NK-92 treated with Interleukin-12 subunit alpha and Interleukin-12 subunit beta, amount 100 ng/mL, for 24 hours (cell line): Measurements from ENCODE around the gene PDIK1L.

Source experiments
- DNase-seq: peaks from one replicate; lab custom pipeline; 2025; lab: John Stamatoyannopoulos, UW

PDIK1L gene

GRCh38 chr1:26111530-26112406, at the start of gene PDIK1L:
PDIK1L (plus strand) TSS chr1:26111824; CDS start chr1:26114309, 2,485 bp downstream.
- DNase-seq, result peak; percentile 86

- DNase-seq, result no peak
Measured at GRCh38 chr1:26064553-26064952, 47.1 kb upstream of the PDIK1L start.

DNA sequence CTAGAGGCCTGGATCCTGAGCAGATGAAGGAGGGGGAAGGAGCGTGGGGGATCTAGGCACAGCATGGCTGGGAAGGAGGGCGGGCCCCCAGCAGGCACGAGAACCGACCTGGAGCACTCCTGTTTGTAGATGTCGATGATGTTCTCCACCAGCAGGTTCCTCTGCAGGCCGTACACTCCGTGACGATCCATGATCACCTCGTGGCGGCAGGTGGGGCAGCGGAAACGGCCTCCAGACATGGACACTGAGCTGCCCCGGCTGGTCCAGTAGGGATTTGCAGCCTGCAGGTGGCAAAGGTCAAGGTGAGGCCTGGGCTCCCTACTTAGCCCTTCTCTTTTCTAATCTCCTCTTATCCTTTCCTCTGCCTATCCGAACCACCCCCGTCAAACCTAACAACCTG, 45.5 kb upstream of the PDIK1L start:
- no peak for DNase-seq

- no peak for DNase-seq
Measured at GRCh38 chr1:26066857-26067256, 44.8 kb upstream of the PDIK1L start.

DNA sequence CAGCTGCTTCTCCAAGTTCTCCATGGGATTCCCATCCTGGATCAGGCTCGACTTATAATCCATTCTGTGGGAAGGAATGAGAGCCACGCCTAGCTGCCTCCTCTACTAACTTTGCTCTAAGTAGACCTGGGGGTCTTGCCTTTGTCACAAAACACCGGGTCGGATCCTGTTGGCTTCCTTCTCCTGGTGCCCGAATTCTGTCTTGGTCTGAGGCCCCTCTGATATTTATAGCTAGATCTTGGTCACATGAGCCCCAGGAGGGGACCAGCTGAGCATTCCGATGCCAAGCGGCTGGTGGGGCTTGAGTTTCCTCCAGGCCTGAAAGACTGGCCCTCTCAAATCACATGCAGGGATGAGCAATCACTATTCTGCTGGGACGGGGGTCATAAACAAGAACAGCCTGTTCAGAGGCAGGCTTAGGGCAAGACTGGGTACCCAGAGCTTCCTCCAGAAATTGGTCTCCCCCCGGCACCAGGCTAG, 44.2 kb upstream of the PDIK1L start, which contains the start of gene TRIM63:
Gene TRIM63, minus strand, starts transcription at position 199 of the 480 bp plus-strand sequence. Its CDS starts 136 bp downstream, at position 63.
- DNase-seq, result no peak

DNA sequence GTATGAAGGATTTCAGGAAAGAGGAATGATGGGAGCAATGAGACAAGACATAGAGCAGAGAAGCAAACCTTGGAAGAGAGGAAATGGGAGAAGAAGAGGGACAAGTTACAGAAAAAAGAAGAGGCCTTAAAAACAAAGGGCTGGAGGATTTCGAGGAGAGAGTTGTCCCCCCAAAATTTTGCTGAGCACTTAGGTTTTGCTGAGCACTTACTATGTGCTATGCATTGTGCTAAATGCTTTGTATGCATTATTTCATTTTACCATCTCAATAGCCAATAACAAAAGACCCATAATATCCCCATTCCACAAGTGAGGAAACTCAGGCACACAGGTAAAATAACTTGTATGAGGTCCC, 41.7 kb upstream of the PDIK1L start:
- DNase-seq, result no peak

GRCh38 chr1:26070296-26070962, 41.2 kb upstream of the PDIK1L start:
- DNase-seq, result no peak

- DNase-seq, result no peak
Measured at GRCh38 chr1:26070963-26071342, 40.7 kb upstream of the PDIK1L start.

DNA sequence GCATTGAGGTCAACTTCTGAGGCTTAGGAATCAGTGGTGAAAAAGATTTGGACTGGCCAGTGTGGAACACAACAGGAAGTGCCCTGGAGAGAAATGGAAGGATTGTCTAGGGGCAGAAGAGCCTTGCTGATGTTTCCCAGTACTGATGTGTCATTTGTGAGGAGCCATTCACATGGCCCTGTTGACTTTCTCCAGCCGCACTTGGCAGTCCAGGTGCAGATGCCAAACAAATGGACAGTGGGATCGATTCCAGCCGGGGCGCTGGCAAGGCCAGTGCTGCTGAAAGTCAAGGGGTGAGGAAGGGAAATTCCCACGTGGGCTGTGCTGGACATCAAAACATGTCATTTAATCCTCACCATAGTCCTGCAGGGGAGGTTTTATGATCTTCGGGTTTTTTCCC, 39.3 kb upstream of the PDIK1L start:
- DNase-seq, result no peak

DNA sequence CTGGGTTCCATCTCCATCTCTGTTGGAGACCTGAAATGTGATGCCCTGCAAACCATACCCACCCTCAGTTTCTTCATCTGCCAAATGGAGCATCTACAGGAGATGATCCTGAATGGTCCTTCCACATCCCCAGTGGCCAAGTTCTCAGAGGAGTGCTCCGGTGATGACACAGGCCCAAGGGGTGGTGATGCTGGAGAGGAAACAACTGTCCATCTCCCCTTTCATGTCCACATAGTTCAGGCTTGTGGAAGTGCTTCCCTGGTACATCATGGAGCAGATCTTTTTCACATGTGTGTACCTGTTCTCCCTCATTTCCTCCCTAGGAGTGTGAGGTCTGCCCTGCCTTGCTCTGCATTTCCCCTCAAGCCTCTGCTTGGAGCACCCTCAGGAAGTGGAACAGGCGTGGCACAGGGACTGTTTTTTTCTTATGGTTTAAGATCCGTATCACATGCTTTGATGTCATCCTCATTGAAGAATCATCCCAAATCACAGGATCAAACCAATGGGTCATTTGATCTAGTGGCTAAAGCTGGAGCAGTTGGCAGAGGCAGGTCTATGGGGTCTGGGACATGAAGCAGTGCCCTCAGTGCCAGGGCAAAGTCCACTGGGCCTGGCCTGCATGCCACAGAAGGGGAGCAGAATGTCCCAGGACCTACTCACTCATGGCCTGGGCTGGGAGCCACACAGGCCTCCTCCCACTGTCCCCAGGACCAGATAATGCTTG, 36.0 kb upstream of the PDIK1L start:
- DNase-seq, result no peak

DNA sequence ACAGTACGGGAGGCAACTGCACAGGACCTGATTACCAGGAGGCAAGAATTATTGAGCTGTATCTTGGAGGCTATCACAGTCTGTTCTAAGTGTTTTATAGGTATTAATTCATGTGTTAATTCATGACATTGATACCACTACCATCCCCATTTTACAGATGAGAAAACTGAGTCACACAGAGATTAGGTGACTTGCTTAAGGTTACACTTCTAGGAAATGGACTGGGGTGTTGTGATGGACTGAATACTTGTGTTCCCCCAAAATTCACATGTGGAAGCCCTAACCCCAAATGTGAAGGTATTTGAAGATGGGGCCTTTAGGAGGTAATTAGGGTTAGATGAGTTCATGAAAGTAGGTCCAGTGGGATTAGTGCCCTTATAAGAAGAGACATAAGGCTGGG, 34.1 kb upstream of the PDIK1L start:
- DNase-seq, result no peak

DNA sequence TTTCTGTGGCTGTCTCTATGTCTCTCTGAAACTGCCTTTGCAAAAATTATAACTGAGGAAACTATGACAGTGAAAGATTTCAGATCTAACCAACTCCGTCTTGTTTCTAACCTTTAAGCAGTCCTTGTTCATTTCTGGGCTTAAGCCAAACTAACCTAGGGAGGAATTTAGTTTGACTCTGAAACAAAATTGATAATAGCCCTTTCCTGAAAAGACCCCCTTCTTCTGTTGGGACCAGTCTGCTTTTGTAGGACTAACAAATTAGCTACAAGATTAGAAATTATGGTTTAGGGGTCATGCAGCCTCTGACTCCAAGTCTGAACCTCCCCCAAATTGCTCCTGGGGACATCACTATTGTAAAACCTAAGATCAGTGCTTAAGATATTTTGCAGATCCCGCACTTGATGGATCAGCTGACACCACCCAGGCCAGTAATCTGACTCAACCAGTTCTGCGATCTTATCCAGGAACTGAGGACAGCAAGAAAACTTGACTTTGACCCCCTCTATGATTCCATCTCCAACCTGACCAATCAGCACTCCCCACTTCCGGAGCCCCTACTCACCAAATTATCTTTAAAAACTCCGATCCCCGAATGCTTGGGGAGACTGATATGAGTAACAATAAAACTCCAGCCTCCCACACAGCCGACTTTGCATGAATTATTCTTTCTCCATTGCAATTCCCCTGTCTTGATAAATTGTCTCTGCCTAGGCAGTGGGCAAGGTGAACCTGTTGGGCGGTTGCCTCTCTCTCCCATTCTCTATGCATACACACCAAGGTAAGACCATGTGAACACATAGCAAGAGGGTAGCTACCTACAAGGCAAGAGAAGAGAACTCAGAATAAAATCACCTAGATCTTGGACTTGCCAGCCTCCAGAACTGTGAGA, 33.1 kb upstream of the PDIK1L start:
- DNase-seq, result no peak

DNA sequence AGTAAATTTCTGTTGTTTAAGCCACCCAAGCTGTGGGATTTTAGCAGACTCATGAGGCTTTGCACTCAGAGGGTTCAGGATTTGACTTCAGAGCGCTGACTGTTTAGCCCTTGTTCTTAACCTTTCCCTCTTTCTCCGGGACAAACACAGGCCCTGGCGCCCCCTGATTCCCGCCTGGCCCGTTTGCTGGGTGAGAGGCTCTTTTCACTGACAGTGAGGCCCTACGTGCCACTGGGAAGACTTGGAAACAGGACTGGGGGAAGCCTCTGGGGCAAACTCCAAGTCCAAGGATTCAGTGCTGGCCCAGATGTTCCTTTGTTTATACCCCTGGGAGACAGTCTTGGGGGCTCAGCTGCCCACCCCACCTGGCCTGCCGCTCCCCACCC, 32.5 kb upstream of the PDIK1L start:
- no peak for DNase-seq

DNA sequence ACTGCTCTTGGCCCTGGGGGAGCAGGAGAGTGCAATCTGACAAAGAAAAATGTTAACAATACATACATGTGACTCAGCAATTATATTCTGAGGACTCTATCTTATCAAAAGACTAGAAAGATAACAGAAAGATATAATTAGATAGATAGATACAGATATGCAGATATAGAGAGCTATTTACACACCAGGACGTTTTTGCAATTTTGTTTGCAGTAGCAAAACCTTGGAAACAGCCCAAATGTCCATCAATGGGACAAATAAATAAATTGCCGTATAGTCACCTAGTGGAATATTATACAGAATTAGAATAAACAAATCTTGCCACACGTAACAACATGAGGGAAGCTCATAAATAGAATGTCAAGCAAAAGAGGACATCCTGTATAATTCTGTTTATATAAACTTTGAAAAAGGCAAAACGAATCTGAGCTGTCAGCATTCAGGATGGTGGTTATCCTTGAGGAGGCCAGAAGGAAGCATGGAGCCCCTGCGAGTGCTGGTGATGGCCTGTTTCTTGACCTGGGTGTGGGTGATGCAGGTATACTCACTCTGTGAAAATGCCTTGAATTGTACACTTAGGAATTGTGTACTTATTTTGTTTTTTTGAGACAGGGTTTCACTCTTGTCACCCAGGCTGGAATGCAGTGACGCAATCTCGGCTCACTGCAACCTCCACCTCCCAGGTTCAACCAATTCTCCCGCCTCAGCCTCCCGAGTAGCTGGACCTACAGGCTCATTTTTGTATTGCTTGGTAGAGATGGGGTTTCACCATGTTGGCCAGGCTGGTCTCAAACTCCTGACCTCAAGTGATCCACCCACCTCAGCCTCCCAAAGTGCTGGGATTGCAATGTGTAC, 31.4 kb upstream of the PDIK1L start:
- no peak for DNase-seq

GRCh38 chr1:26081267-26082019, 30.2 kb upstream of the PDIK1L start:
- DNase-seq, result no peak

GRCh38 chr1:26082020-26082350, 29.6 kb upstream of the PDIK1L start:
- DNase-seq, result no peak

GRCh38 chr1:26083208-26083607, 28.4 kb upstream of the PDIK1L start:
- no peak for DNase-seq

GRCh38 chr1:26084091-26084561, 27.5 kb upstream of the PDIK1L start:
- DNase-seq, result no peak

GRCh38 chr1:26084844-26085243, 26.8 kb upstream of the PDIK1L start:
- no peak for DNase-seq

GRCh38 chr1:26089125-26089524, 22.5 kb upstream of the PDIK1L start:
- no peak for DNase-seq
